ENCODE data around the gene SH2D3C. TPM values are rescaled to one million over a fixed set of nuclear protein-coding genes. Genes with fewer than 3 reads are reported as not detected.

SH2D3C gene
- total RNA-seq, 1 donor from 2014 or later, result 19.3 TPM

DNA sequence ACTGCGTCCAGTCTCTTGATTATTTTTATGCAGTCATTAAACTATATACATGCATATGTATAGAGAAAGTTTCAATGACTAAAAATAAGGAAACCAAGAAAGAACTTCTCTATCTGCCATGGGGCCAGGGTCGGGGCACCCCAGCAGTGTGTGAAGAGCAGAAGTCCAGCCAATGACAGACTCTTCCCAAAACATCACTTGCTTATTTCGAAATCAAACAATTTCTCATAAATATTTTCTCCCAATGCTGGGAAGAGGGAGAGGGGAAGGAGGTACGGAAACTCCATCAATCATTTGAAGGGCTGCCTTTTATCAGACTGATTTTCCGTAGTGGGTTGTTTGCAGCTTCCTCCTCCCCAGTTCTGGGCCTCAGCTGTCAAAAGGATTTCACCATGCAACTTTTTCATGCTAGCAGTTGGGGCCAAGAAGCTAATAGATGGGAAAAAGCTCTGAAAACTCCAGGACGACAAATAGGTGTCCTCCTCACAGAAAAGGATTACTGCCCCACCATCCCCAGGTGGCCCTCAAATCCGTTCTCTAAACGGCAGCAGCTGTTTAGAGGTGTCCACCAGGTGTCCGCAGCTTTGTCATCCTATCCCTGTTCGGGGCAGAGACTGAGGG, 23.6 kb upstream of the SH2D3C start:
- TF ChIP-seq, protein P1, sequence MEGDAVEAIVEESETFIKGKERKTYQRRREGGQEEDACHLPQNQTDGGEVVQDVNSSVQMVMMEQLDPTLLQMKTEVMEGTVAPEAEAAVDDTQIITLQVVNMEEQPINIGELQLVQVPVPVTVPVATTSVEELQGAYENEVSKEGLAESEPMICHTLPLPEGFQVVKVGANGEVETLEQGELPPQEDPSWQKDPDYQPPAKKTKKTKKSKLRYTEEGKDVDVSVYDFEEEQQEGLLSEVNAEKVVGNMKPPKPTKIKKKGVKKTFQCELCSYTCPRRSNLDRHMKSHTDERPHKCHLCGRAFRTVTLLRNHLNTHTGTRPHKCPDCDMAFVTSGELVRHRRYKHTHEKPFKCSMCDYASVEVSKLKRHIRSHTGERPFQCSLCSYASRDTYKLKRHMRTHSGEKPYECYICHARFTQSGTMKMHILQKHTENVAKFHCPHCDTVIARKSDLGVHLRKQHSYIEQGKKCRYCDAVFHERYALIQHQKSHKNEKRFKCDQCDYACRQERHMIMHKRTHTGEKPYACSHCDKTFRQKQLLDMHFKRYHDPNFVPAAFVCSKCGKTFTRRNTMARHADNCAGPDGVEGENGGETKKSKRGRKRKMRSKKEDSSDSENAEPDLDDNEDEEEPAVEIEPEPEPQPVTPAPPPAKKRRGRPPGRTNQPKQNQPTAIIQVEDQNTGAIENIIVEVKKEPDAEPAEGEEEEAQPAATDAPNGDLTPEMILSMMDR (IDR thresholded peaks at IDR 0.05), result peak; percentile 25
- peak overlapping the region; percentile 76 for H3K4me3 Mint-ChIP-seq (ENCODE audit: unreplicated experiment)
- peaks cover 5% of the 10 kb centered on the region for H3K36me3 Mint-ChIP-seq (ENCODE audit: unreplicated experiment)
- H3K27ac Mint-ChIP-seq (ENCODE audit: unreplicated experiment), result peak overlapping the region; percentile 91
- H3K4me1 Mint-ChIP-seq (ENCODE audit: unreplicated experiment), result peaks cover 28% of the 10 kb centered on the region
- no peak for DNase-seq (ENCODE audit: extremely low spot score, unreplicated experiment)
- no peaks in the 10 kb centered on the region for H3K27me3 Mint-ChIP-seq (ENCODE audit: unreplicated experiment)
- no peaks in the 10 kb centered on the region for H3K9me3 Mint-ChIP-seq (ENCODE audit: unreplicated experiment)

DNA sequence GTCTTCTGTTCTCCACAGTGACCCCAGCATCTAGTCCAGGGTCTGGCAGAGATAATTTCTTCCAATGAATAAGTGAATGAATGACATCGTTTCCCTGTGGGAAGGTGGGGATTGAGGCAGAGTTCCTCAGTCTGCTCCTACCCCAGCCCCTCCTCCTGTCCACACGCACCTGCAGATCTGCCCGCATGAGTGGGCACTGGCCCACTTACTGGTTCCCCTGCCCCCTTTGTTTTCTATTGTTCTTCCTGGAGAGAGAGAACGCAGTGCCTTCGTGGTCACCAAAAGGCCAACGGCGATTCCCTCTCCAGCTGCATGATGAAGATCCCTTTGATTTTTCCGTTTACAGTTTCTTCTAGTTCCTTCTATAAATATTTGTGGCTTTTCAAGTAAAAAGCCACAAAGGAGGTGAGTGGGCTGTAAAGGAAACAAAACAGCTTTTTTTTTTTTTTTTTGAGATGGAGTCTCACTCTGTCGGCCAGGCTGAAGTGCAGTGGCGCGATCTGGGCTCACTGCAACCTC, 18.4 kb upstream of the SH2D3C start:
- TF ChIP-seq, protein P1 (IDR thresholded peaks at IDR 0.05), result no peak
- no peaks in the 10 kb centered on the region for H3K27me3 Mint-ChIP-seq (ENCODE audit: unreplicated experiment)
- peak overlapping the region; percentile 15 for H3K27ac Mint-ChIP-seq (ENCODE audit: unreplicated experiment)
- peaks cover 3% of the 10 kb centered on the region for H3K4me1 Mint-ChIP-seq (ENCODE audit: unreplicated experiment)
- H3K9me3 Mint-ChIP-seq (ENCODE audit: unreplicated experiment), result no peaks in the 10 kb centered on the region
- DNase-seq (ENCODE audit: extremely low spot score, unreplicated experiment), result no peak
- no peak overlapping the region for H3K4me3 Mint-ChIP-seq (ENCODE audit: unreplicated experiment)
- peaks cover 4% of the 10 kb centered on the region for H3K36me3 Mint-ChIP-seq (ENCODE audit: unreplicated experiment)

DNA sequence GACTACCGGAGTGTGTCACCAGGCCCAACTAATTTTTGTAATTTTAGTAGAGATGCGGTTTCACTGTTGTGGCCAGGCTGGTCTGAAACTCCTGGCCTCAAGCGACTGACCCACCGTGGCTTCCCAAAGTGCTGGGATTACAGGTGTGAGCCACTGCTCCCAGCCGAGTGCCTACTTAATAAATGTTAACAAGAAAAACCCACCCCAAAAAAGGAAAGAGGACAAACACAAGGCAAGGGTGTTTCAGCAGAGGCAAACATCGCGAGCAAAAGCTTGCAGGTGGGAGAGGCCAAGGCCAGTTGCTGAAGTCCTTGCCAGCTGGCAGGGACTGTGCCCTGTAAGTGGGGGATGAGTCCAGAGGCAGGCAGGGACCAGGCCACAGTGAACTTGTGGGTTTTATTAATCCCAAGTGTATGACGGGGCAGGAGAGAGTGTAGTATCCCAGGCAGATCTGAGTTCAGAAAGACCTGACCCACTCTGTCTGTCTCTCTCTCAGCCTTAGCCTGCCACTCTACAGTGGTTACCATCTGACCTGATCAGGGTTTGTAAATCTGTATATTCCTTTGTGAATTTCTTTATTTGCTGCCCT, 17.9 kb upstream of the SH2D3C start:
- no peak overlapping the region for H3K4me3 Mint-ChIP-seq (ENCODE audit: unreplicated experiment)
- H3K4me1 Mint-ChIP-seq (ENCODE audit: unreplicated experiment), result peaks cover 1% of the 10 kb centered on the region
- H3K36me3 Mint-ChIP-seq (ENCODE audit: unreplicated experiment), result peaks cover 6% of the 10 kb centered on the region

DNA sequence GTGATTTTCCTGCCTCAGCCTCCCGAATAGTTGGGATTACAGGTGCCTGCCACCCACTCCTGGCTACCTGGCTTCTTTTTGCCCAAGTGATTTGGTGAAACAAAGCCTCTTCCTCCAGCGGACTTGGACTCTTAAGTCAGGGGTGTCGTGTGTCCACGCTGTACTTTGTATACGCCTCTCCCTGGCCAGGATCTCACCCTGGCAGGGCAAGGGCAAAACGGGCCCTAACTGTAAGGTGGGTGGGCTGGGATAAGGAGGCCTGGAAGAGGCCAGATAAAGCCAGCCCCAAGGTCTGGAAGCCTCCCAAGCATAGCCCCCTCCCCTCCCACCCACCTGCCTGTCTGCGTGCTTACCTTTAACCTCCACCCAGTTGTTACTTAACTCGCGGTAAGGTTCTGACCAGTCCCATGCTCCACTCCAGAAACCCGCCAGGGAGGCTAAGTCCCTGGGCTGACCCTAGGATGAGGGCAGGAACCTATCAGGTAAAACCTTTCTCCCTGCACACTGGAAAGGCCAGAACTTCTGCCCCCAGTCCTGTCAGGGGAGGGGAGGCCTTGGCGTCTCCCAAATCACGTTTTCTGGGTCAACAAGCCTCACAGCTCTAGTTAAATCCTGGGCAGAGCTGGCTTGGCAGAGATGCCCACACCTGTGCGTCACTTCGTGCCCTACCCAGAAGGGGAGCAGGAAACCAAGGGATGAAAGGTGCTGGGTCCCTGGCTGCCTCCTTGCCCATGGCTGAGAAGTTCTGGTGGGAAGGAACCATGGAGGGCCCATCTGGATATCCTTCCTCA, 15.7 kb upstream of the SH2D3C start:
- no peaks in the 10 kb centered on the region for H3K27me3 Mint-ChIP-seq (ENCODE audit: unreplicated experiment)
- no peak overlapping the region for H3K27ac Mint-ChIP-seq (ENCODE audit: unreplicated experiment)
- no peak for DNase-seq (ENCODE audit: extremely low spot score, unreplicated experiment)
- H3K4me3 Mint-ChIP-seq (ENCODE audit: unreplicated experiment), result no peak overlapping the region
- no peaks in the 10 kb centered on the region for H3K9me3 Mint-ChIP-seq (ENCODE audit: unreplicated experiment)
- no peaks in the 10 kb centered on the region for H3K4me1 Mint-ChIP-seq (ENCODE audit: unreplicated experiment)
- TF ChIP-seq, protein P1 (IDR thresholded peaks at IDR 0.05), result no peak
- peaks cover 20% of the 10 kb centered on the region for H3K36me3 Mint-ChIP-seq (ENCODE audit: unreplicated experiment)

More for the DNA sequence above, 17.9 kb upstream of the SH2D3C start:
- TF ChIP-seq, protein P1 (IDR thresholded peaks at IDR 0.05), result no peak
- Mint-ChIP-seq H3K27ac (ENCODE audit: unreplicated experiment) (peak overlapping the region; percentile 54), H3K9me3 (ENCODE audit: unreplicated experiment) (no peaks in the 10 kb centered on the region), H3K27me3 (ENCODE audit: unreplicated experiment) (no peaks in the 10 kb centered on the region)
- no peak for DNase-seq (ENCODE audit: extremely low spot score, unreplicated experiment)
